ENCODE data around the gene SLC25A11.
A peak's percentile ranks its signal among the peaks of the same experiment; 100 is the strongest.

Gene SLC25A11

DNA sequence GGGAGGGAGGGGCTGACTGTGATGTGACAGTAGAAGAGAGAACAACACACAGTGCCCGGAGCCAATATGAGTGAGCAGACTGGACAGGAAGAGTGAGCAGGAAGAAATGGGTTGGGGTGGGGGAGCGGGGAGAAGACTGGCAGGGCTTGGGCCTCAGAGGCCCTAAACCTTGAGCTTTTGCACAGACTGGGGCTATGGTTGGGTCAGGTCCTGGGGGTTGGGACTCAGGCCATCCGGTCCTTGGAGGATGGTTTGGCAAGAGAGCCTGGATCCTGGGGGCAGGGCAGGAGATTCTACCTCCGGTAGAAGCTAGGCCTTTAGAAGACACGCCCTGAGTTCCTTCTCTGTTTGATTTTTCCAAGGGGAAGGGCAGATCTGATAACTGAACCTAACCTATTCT is 46.6 kb upstream of the SLC25A11 start:
- WGBS = 74% methylated on average over 4 of the region's 5 CpGs
- H3K27me3 ChIP-seq (ENCODE audit: control insufficient read depth in 1 of 2, insufficient read depth in 1 of 2, low read length in 2 of 2) = no peaks in the 10 kb centered on the region

DNA sequence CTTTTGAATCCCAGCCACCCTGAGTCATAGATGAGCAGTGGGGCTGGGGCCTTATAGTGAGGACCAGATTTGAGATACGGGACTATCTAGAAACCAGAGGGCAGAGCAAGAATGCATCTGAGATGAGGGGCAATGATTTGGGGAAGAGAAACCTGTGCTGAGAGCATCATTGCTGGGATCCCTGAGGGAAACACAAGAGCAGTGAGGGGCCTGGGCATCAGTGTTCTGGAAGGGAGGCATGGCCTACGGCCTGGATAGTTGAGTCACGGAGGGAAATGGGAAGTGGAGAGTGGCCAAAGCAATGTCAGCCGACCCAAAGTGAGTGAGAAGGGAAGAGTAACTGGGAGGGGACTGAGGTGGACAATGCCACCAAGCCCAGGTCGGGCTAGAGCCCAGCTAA is 42.5 kb upstream of the SLC25A11 start:
- no peaks in the 10 kb centered on the region for H3K27me3 ChIP-seq (ENCODE audit: control insufficient read depth in 1 of 2, insufficient read depth in 1 of 2, low read length in 2 of 2)
- H4K91ac ChIP-seq (ENCODE audit: low read length) = no peak overlapping the region
- no peak overlapping the region for H3K18ac ChIP-seq (ENCODE audit: low read depth in 1 of 2, low read length in 2 of 2)
- no peak overlapping the region for H2BK15ac ChIP-seq (ENCODE audit: low read depth, poor library complexity, severe bottlenecking)
- peaks cover 9% of the 10 kb centered on the region for H3K4me1 ChIP-seq (ENCODE audit: control insufficient read depth, insufficient read depth, low read depth, low read length)
- H4K8ac ChIP-seq (ENCODE audit: low read length) = no peak overlapping the region
- no peak overlapping the region for H2AK5ac ChIP-seq (ENCODE audit: low read length, severe bottlenecking)
- H2BK120ac ChIP-seq (ENCODE audit: low read depth, low read length) = no peak overlapping the region
- no peak overlapping the region for H3K14ac ChIP-seq (ENCODE audit: low read length in 2 of 2)
- no peak overlapping the region for H2AFZ ChIP-seq (ENCODE audit: low read depth, low read length)
- H3K4me2 ChIP-seq (ENCODE audit: low read length, poor library complexity, severe bottlenecking) = no peak overlapping the region
- H3K36me3 ChIP-seq (ENCODE audit: control insufficient read depth in 1 of 2, insufficient read depth in 2 of 2, low read depth in 1 of 2, low read length in 2 of 2) = peaks cover 46 to 60% of the 10 kb centered on the region in 2 experiments
- H3K9me3 ChIP-seq (ENCODE audit: control insufficient read depth, low read length) = no peaks in the 10 kb centered on the region
- no peak overlapping the region for H3K4me3 ChIP-seq (ENCODE audit: insufficient read depth in 1 of 2, low read depth in 1 of 2, low read length in 2 of 2)
- WGBS = 90% methylated on average over 5 of the region's 5 CpGs
- no peak overlapping the region for H2BK12ac ChIP-seq (ENCODE audit: low read length in 2 of 2)
- no peak overlapping the region for H3K23ac ChIP-seq (ENCODE audit: low read length in 2 of 2)
- no peak overlapping the region for H3K27ac ChIP-seq (ENCODE audit: low read length, poor library complexity, severe bottlenecking)
- DNase-seq = no peak
- H3K79me1 ChIP-seq (replicated peaks; ENCODE audit: low read length, poor library complexity, severe bottlenecking) = peaks cover 9% of the 10 kb centered on the region
- H3K4ac ChIP-seq (ENCODE audit: low read depth in 1 of 2, low read length in 2 of 2) = no peak overlapping the region
- H3K9ac ChIP-seq (ENCODE audit: low read length) = peak overlapping the region; percentile 21
- H2BK5ac ChIP-seq (ENCODE audit: low read depth, low read length, poor library complexity, severe bottlenecking) = no peak overlapping the region

More for the DNA sequence above, 46.6 kb upstream of the SLC25A11 start:
- Histone ChIP-seq H3K79me1 (replicated peaks; ENCODE audit: low read length, poor library complexity, severe bottlenecking) (peaks cover 6% of the 10 kb centered on the region), H2BK15ac (ENCODE audit: low read depth, poor library complexity, severe bottlenecking) (no peak overlapping the region), H3K36me3 (ENCODE audit: control insufficient read depth in 1 of 2, insufficient read depth in 2 of 2, low read depth in 1 of 2, low read length in 2 of 2) (peaks cover 16 to 29% of the 10 kb centered on the region in 2 experiments), H3K9me3 (ENCODE audit: control insufficient read depth, low read length) (no peaks in the 10 kb centered on the region), H3K23ac (ENCODE audit: low read length in 2 of 2) (no peak overlapping the region), H3K27ac (ENCODE audit: low read length, poor library complexity, severe bottlenecking) (no peak overlapping the region), H2AK5ac (ENCODE audit: low read length, severe bottlenecking) (no peak overlapping the region), H3K9ac (ENCODE audit: low read length) (peak overlapping the region; percentile 91), H3K4me2 (ENCODE audit: low read length, poor library complexity, severe bottlenecking) (peak overlapping the region; percentile 86), H3K4me3 (ENCODE audit: insufficient read depth in 1 of 2, low read depth in 1 of 2, low read length in 2 of 2) (peak overlapping the region in 1 of 2 experiments; percentile 82), H2BK5ac (ENCODE audit: low read depth, low read length, poor library complexity, severe bottlenecking) (no peak overlapping the region), H3K14ac (ENCODE audit: low read length in 2 of 2) (no peak overlapping the region), H4K91ac (ENCODE audit: low read length) (no peak overlapping the region), H3K4ac (ENCODE audit: low read depth in 1 of 2, low read length in 2 of 2) (no peak overlapping the region), H2AFZ (ENCODE audit: low read depth, low read length) (no peak overlapping the region), H4K8ac (ENCODE audit: low read length) (peak overlapping the region; percentile 45), H2BK120ac (ENCODE audit: low read depth, low read length) (no peak overlapping the region), H3K18ac (ENCODE audit: low read depth in 1 of 2, low read length in 2 of 2) (peak overlapping the region in 1 of 2 experiments; percentile 30), H2BK12ac (ENCODE audit: low read length in 2 of 2) (no peak overlapping the region), H3K4me1 (ENCODE audit: control insufficient read depth, insufficient read depth, low read depth, low read length) (peaks cover 20% of the 10 kb centered on the region)
- DNase-seq = no peak

DNA sequence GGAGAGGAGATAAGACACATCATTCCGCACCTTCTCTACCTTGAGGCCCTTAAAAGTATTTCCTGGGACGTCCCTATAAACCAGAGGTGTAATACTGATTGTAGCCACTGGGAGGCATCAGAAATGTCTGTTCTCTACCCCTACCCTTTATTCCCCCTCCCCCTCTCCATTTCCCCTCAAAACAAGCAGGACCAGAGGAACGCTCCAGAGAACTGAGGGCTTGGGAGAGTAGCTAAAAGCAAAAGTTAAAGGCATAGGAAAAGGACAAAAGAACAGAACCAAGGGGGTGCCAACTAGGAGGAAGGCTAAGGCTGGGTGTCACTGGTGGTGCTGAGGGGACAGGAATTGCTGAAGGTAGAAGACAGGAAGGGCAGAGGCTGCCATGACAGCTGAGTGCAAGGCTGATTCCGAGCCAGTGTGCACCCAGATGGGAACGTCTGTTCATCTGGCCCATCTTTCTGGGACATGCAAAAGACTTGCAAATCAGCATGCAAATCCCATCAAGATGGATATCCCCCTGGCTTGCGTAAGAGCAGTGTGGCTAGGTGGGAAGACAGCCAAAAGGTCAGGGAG is 40.9 kb upstream of the SLC25A11 start:
- Histone ChIP-seq H3K27me3 (ENCODE audit: control insufficient read depth in 1 of 2, insufficient read depth in 1 of 2, low read length in 2 of 2) (no peaks in the 10 kb centered on the region), H3K79me1 (replicated peaks; ENCODE audit: low read length, poor library complexity, severe bottlenecking) (peaks cover 6% of the 10 kb centered on the region), H2AFZ (ENCODE audit: low read depth, low read length) (no peak overlapping the region), H4K8ac (ENCODE audit: low read length) (no peak overlapping the region), H2BK15ac (ENCODE audit: low read depth, poor library complexity, severe bottlenecking) (no peak overlapping the region), H2BK5ac (ENCODE audit: low read depth, low read length, poor library complexity, severe bottlenecking) (no peak overlapping the region), H3K36me3 (ENCODE audit: control insufficient read depth in 1 of 2, insufficient read depth in 2 of 2, low read depth in 1 of 2, low read length in 2 of 2) (peaks cover 51 to 74% of the 10 kb centered on the region in 2 experiments), H2BK120ac (ENCODE audit: low read depth, low read length) (no peak overlapping the region), H3K9ac (ENCODE audit: low read length) (no peak overlapping the region), H3K4me3 (ENCODE audit: insufficient read depth in 1 of 2, low read depth in 1 of 2, low read length in 2 of 2) (no peak overlapping the region), H3K4ac (ENCODE audit: low read depth in 1 of 2, low read length in 2 of 2) (no peak overlapping the region), H2AK5ac (ENCODE audit: low read length, severe bottlenecking) (no peak overlapping the region), H3K9me3 (ENCODE audit: control insufficient read depth, low read length) (no peaks in the 10 kb centered on the region), H3K27ac (ENCODE audit: low read length, poor library complexity, severe bottlenecking) (no peak overlapping the region), H4K91ac (ENCODE audit: low read length) (no peak overlapping the region), H3K4me2 (ENCODE audit: low read length, poor library complexity, severe bottlenecking) (no peak overlapping the region), H3K14ac (ENCODE audit: low read length in 2 of 2) (no peak overlapping the region), H2BK12ac (ENCODE audit: low read length in 2 of 2) (no peak overlapping the region), H3K23ac (ENCODE audit: low read length in 2 of 2) (no peak overlapping the region), H3K4me1 (ENCODE audit: control insufficient read depth, insufficient read depth, low read depth, low read length) (no peaks in the 10 kb centered on the region), H3K18ac (ENCODE audit: low read depth in 1 of 2, low read length in 2 of 2) (peak overlapping the region in 1 of 2 experiments; percentile 1)
- 47% methylated on average over 5 of the region's 6 CpGs for WGBS
- DNase-seq = peak; percentile 64

DNA sequence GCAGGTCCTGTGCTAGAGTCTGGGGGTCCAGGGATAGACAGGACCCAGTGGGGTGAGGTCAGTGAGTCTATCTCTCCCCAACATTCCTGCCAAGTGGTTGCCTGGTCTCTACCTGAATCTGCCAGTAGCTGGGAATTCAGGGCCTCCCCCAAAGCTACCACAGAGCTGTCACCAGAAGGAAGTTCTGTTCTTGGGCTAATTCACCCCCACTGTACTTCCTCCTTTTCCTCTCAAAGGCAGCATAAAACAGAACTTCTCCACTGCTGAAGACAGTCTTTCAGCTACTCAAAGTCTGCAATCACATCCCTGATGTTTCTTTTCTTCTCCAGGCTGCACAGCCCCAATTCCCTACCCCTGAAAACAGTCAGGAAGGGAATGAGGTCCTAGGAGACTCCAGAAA is 38.9 kb upstream of the SLC25A11 start:
- H3K36me3 ChIP-seq (ENCODE audit: control insufficient read depth in 1 of 2, insufficient read depth in 2 of 2, low read depth in 1 of 2, low read length in 2 of 2) = peaks cover 58 to 87% of the 10 kb centered on the region in 2 experiments
- no peak overlapping the region for H2AFZ ChIP-seq (ENCODE audit: low read depth, low read length)
- DNase-seq = no peak
- H4K91ac ChIP-seq (ENCODE audit: low read length) = no peak overlapping the region
- H3K4ac ChIP-seq (ENCODE audit: low read depth in 1 of 2, low read length in 2 of 2) = no peak overlapping the region
- no peak overlapping the region for H3K14ac ChIP-seq (ENCODE audit: low read length in 2 of 2)
- H3K4me3 ChIP-seq (ENCODE audit: insufficient read depth in 1 of 2, low read depth in 1 of 2, low read length in 2 of 2) = no peak overlapping the region
- H3K4me2 ChIP-seq (ENCODE audit: low read length, poor library complexity, severe bottlenecking) = no peak overlapping the region
- no peak overlapping the region for H3K9ac ChIP-seq (ENCODE audit: low read length)
- no peaks in the 10 kb centered on the region for H3K4me1 ChIP-seq (ENCODE audit: control insufficient read depth, insufficient read depth, low read depth, low read length)
- no peak overlapping the region for H3K18ac ChIP-seq (ENCODE audit: low read depth in 1 of 2, low read length in 2 of 2)
- no peak overlapping the region for H2BK120ac ChIP-seq (ENCODE audit: low read depth, low read length)
- H3K9me3 ChIP-seq (ENCODE audit: control insufficient read depth, low read length) = no peaks in the 10 kb centered on the region
- no peak overlapping the region for H2BK12ac ChIP-seq (ENCODE audit: low read length in 2 of 2)
- H4K8ac ChIP-seq (ENCODE audit: low read length) = no peak overlapping the region
- H3K27me3 ChIP-seq (ENCODE audit: control insufficient read depth in 1 of 2, insufficient read depth in 1 of 2, low read length in 2 of 2) = no peaks in the 10 kb centered on the region
- H2BK15ac ChIP-seq (ENCODE audit: low read depth, poor library complexity, severe bottlenecking) = no peak overlapping the region
- H2AK5ac ChIP-seq (ENCODE audit: low read length, severe bottlenecking) = no peak overlapping the region
- no peak overlapping the region for H3K23ac ChIP-seq (ENCODE audit: low read length in 2 of 2)
- no peak overlapping the region for H2BK5ac ChIP-seq (ENCODE audit: low read depth, low read length, poor library complexity, severe bottlenecking)
- H3K27ac ChIP-seq (ENCODE audit: low read length, poor library complexity, severe bottlenecking) = no peak overlapping the region
- peaks cover 9% of the 10 kb centered on the region for H3K79me1 ChIP-seq (replicated peaks; ENCODE audit: low read length, poor library complexity, severe bottlenecking)

All from mesenchymal stem cell (in vitro differentiated cells and primary cell).